Rectal smooth muscle tissue (tissue), 1 donor: ENCODE measurements around the gene HMGB3.

ENCODE experiments used
- H3K27ac ChIP-seq: one replicate; pipeline ENCODE4 v1.7.0; 2013; ENCODE audit warnings: low read depth, low read length, inconsistent platforms
- H3K27me3 ChIP-seq: one replicate; pipeline ENCODE4 v1.7.0; 2013; ENCODE audit warnings: low read length; ENCODE audit not compliant: control insufficient read depth, insufficient read depth
- H3K36me3 ChIP-seq: one replicate; pipeline ENCODE4 v1.7.0; 2013; ENCODE audit warnings: low read length; ENCODE audit not compliant: control insufficient read depth, insufficient read depth
- H3K4me1 ChIP-seq: one replicate; pipeline ENCODE4 v1.7.0; 2013; ENCODE audit warnings: low read length; ENCODE audit not compliant: control insufficient read depth, insufficient read depth
- H3K4me3 ChIP-seq: one replicate; pipeline ENCODE4 v1.7.0; 2013; ENCODE audit warnings: low read length
- H3K9ac ChIP-seq: one replicate; pipeline ENCODE4 v1.7.0; 2013; ENCODE audit warnings: low read length

The HMGB3 gene

DNA sequence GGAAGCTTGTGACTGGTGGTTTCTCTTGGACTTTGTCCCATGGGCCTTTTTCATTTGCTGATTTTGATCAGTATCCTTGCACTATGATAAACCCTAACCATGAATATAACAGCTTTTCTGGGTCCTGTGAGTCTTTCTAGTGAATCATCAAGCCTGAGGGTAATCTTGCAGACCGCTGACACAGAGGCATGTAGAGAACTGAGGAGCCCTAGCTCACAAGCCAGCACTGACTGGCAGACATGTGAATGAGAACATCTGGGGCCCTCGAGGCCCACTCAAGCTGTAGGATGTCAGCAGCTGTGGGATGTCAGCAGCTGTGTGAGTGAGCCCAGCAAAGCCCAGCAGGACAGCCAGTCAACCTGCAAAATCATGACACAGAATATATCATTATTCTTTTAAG, 36.7 kb downstream of the HMGB3 start:
- no peaks in the 10 kb centered on the region for H3K36me3 ChIP-seq
- H3K9ac ChIP-seq, result no peak overlapping the region
- H3K27me3 ChIP-seq, result no peaks in the 10 kb centered on the region
- no peak overlapping the region for H3K27ac ChIP-seq
- H3K4me3 ChIP-seq, result no peak overlapping the region
- H3K4me1 ChIP-seq, result no peaks in the 10 kb centered on the region

GRCh38 chrX:151030845-151031244, 47.7 kb downstream of the HMGB3 start:
- H3K36me3 ChIP-seq, result no peaks in the 10 kb centered on the region
- peaks cover 2% of the 10 kb centered on the region for H3K27me3 ChIP-seq
- no peaks in the 10 kb centered on the region for H3K4me1 ChIP-seq
- no peak overlapping the region for H3K27ac ChIP-seq
- H3K9ac ChIP-seq, result no peak overlapping the region
- no peak overlapping the region for H3K4me3 ChIP-seq

DNA sequence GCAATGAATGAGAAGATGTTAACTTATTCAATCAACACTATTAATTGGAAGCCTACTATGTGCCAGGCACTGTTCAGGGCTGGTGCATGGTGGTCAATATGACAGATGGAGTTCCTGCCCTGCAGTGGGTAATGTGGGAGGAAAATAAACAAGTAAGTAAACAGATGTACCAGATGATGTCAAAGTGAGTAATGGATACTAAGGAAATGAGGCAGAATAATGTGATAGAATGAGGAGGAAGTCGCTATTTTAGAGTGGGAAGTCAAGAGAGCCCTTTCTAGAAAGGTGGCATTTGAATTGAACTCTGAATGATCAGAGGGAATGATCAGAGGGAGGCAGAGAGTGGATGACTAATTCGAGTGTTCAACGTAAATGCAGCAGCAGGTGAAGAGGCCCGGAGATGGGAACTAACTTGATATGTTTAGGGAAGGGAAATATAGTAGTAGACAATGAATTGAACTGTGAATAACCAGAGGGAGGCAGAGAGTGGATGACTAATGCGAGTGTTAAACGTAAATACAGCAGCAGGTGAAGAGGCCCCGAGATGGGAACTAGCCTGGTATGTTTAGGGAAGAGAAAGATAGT, 48.3 kb downstream of the HMGB3 start:
- Histone ChIP-seq H3K27me3 (peaks cover 2% of the 10 kb centered on the region), H3K36me3 (no peaks in the 10 kb centered on the region), H3K4me3 (no peak overlapping the region), H3K4me1 (no peaks in the 10 kb centered on the region), H3K9ac (no peak overlapping the region), H3K27ac (no peak overlapping the region)

- Histone ChIP-seq H3K27ac (no peak overlapping the region), H3K4me3 (no peak overlapping the region), H3K27me3 (no peaks in the 10 kb centered on the region), H3K9ac (no peak overlapping the region), H3K36me3 (no peaks in the 10 kb centered on the region), H3K4me1 (no peaks in the 10 kb centered on the region)
Measured at GRCh38 chrX:151039351-151039750, 56.2 kb downstream of the HMGB3 start.
